Type B pancreatic cell (in vitro differentiated cells): ENCODE data around the gene MSTO1. TPM values are rescaled to one million over a fixed set of nuclear protein-coding genes. Genes with fewer than 3 reads are reported as not detected.
"Not testable (repeated sequence)": the region's sequence is repeated elsewhere in the genome, so short reads cannot be mapped to it uniquely, and the experiment has no call there.

Experiments used
- DNase-seq: peaks from one replicate; pipeline ENCODE4 v3.0.0; 2021; ENCODE audit warnings: mixed read lengths; ENCODE audit not compliant: unreplicated experiment; ENCODE audit errors: extremely low spot score
- H3K27ac Mint-ChIP-seq: 2 replicates; pipeline ENCODE4 v1.8.0; 2021; ENCODE audit warnings: mild to moderate bottlenecking, mixed read lengths
- H3K27me3 Mint-ChIP-seq: 2 replicates; pipeline ENCODE4 v1.8.0; 2021; ENCODE audit warnings: mixed read lengths
- H3K36me3 Mint-ChIP-seq: 2 replicates; pipeline ENCODE4 v1.8.0; 2021; ENCODE audit warnings: mixed read lengths
- H3K4me1 Mint-ChIP-seq: one replicate; pipeline ENCODE4 v1.8.0; 2021; ENCODE audit warnings: mixed read lengths; ENCODE audit not compliant: unreplicated experiment
- H3K4me3 Mint-ChIP-seq: 2 replicates; pipeline ENCODE4 v1.8.0; 2021; ENCODE audit warnings: mild to moderate bottlenecking, mixed read lengths
- H3K9me3 Mint-ChIP-seq: 2 replicates; pipeline ENCODE4 v1.8.0; 2021; ENCODE audit warnings: mixed read lengths
- CTCF ChIP-seq: fragments of 200-600 bp; sonication (generic); conservative IDR thresholded peaks from 2 replicates; pipeline ENCODE4 v1.5.0; 2021; ENCODE audit warnings: antibody characterized with exemption, mild to moderate bottlenecking
- total RNA-seq: library from RNA; stranded (reverse); gene quantifications from 2 replicates; pipeline ENCODE4 v1.2.1, GENCODE V29; 2021; ENCODE audit warnings: low replicate concordance

MSTO1 gene
- total RNA-seq, 1 donor from 2014 or later, result 75.7 TPM

DNA sequence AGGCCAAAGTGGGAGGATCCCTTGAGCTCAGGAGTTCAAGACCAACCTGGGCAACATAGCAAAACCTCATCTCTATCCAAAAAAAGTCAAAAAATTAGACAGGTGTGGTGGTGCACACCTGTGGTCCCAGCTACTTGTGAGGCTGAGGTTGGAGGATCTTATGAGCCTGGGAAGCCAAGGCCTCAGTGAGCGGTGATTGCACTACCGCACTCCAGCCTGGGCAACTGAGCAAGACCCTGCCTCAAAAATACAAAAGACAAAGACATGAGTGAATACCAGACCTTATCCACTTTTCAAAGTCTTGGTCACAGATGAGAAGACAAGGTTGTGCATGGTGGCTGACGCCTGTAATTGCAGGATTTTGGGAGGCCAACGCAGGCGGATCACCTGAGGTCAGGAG, 13.2 kb upstream of the MSTO1 start:
- no peak overlapping the region for H3K4me3 Mint-ChIP-seq
- no peak overlapping the region for H3K27ac Mint-ChIP-seq
- peaks cover 24% of the 10 kb centered on the region for H3K4me1 Mint-ChIP-seq
- no peaks in the 10 kb centered on the region for H3K36me3 Mint-ChIP-seq
- DNase-seq, result no peak
- H3K27me3 Mint-ChIP-seq, result no peaks in the 10 kb centered on the region
- H3K9me3 Mint-ChIP-seq, result no peaks in the 10 kb centered on the region
- no peak for TF ChIP-seq CTCF

DNA sequence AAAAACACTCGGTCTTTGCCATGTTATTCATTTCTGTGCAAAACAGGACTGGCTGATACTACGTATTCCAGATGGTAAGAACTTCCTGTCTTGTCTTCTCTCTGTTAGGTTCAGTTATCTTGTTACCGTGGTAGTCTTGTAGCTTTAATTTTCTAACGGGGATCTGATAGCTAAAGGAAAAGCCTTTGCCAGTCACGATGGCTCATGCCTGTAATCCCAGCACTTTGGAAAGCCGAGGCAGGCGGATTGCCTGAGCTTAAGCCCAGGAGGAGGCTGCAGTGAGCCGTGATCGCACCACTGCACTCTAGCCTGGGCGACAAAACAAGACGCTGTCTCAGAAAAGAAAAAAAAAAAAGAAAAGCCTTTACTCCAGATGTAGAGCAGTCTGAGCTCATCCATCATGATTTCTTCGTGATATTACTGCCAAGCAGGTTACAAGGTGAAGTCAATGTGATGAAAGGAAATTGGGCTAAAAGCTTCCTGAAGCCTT, 11.1 kb upstream of the MSTO1 start:
- Mint-ChIP-seq H3K27me3 (no peaks in the 10 kb centered on the region), H3K4me1 (peaks cover 24% of the 10 kb centered on the region), H3K4me3 (peak overlapping the region; percentile 66), H3K27ac (peak overlapping the region; percentile 92), H3K36me3 (no peaks in the 10 kb centered on the region), H3K9me3 (no peaks in the 10 kb centered on the region)
- DNase-seq, result no peak
- TF ChIP-seq CTCF, result no peak

DNA sequence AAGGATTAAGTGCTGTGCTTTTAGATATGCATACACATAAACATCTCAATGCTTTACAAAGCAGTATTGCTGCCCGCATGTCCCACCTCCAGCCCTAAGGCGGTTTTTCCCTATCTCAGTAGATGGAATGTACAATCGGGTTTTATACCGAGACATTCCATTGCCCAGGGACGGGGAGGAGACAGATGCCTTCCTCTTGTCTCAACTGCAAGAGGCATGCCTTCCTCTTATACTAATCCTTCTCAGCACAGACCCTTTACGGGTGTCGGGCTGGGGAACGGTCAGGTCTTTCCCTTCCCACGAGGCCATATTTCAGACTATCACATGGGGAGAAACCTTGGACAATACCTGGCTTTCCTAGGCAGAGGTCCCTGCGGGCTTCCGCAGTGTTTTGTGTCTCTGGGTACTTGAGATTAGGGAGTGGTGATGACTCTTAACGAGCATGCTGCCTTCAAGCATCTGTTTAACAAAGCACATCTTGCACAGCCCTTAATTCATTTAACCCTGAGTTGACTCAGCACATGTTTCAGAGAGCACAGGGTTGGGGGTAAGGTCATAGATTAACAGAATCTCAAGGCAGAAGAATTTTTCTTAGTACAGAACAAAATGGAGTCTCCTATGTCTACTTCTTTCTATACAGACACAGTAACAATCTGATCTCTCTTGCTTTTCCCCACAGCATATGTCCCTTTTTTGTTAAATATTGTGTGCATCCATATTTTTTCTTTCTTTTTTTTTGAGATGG, 10.0 kb upstream of the MSTO1 start:
- H3K9me3 Mint-ChIP-seq, DNase-seq, H3K36me3 Mint-ChIP-seq, H3K27me3 Mint-ChIP-seq: not testable (repeated sequence)
- Mint-ChIP-seq H3K27ac (peak overlapping the region; percentile 92), H3K4me1 (peaks cover 24% of the 10 kb centered on the region), H3K4me3 (peak overlapping the region; percentile 66)

DNA sequence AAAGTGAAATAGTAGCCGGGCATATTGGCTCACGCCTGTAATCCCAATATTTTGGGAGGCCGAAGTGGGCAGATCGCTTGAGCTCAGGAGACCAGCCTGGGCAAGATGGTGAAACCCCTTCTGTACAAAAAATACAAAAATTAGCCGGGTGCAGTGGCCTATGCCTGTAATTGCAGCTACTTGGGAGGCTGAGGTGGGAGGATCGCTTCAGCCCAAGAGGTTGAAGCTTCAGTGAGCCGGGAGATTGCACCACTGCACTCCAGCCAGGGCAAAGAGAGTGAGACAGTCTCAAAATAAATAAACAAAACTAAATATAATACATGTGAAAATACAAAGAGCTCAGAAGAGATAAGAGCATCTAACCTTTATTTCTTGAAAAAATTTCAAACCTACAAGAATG, 2.3 kb upstream of the MSTO1 start:
- peaks cover 2% of the 10 kb centered on the region for H3K36me3 Mint-ChIP-seq

GRCh38 chr1:155608888-155609225, 1.2 kb upstream of the MSTO1 start:
- TF ChIP-seq CTCF, result no peak
- no peaks in the 10 kb centered on the region for H3K4me1 Mint-ChIP-seq
- peaks cover 4% of the 10 kb centered on the region for H3K36me3 Mint-ChIP-seq
- H3K27me3 Mint-ChIP-seq, result no peaks in the 10 kb centered on the region
- no peak for DNase-seq
- peak overlapping the region; percentile 36 for H3K4me3 Mint-ChIP-seq
- H3K27ac Mint-ChIP-seq, result no peak overlapping the region
- H3K9me3 Mint-ChIP-seq, result no peaks in the 10 kb centered on the region

More for the DNA sequence above, 2.3 kb upstream of the MSTO1 start:
- DNase-seq, result no peak
- no peaks in the 10 kb centered on the region for H3K27me3 Mint-ChIP-seq
- no peak overlapping the region for H3K27ac Mint-ChIP-seq
- no peaks in the 10 kb centered on the region for H3K4me1 Mint-ChIP-seq
- peak; percentile 39 for TF ChIP-seq CTCF
- H3K9me3 Mint-ChIP-seq, result no peaks in the 10 kb centered on the region
- peak overlapping the region; percentile 28 for H3K4me3 Mint-ChIP-seq

GRCh38 chr1:155610257-155610647, 234 bp downstream of the MSTO1 start:
- not testable (repeated sequence) for H3K4me1 Mint-ChIP-seq, H3K27ac Mint-ChIP-seq, H3K27me3 Mint-ChIP-seq, H3K36me3 Mint-ChIP-seq, H3K9me3 Mint-ChIP-seq, DNase-seq
- peak overlapping the region; percentile 94 for H3K4me3 Mint-ChIP-seq

GRCh38 chr1:155613226-155613625, 3.2 kb downstream of the MSTO1 start:
- not testable (repeated sequence) for DNase-seq, H3K4me1 Mint-ChIP-seq, H3K27me3 Mint-ChIP-seq, H3K4me3 Mint-ChIP-seq, H3K9me3 Mint-ChIP-seq, H3K27ac Mint-ChIP-seq, H3K36me3 Mint-ChIP-seq
